B cell (primary cell): ENCODE measurements around the gene CLRN1. TPM values are rescaled to one million over a fixed set of nuclear protein-coding genes. Genes with fewer than 3 reads are reported as not detected.
"Not testable (repeated sequence)": the region's sequence is repeated elsewhere in the genome, so short reads cannot be mapped to it uniquely, and the experiment has no call there.

Source experiments
- ATAC-seq: fragments of 200-7000 bp; cut with Tn5 transposase; one replicate; pipeline ENCODE4 v1.10.0; 2021; ENCODE audit warnings: low read depth, mild to moderate bottlenecking, moderate number of reproducible peaks, moderate library complexity
- CTCF ChIA-PET: fragments of 350-600 bp; sonication (Branson Sonifier 250); formaldehyde crosslinking; loops from one replicate; lab custom pipeline; 2021; ENCODE audit warnings: antibody characterized with exemption, inconsistent platforms; lab: Charles Lee
- POLR2A ChIA-PET: fragments of 350-600 bp; sonication (Branson Sonifier 250); formaldehyde crosslinking; loops from one replicate; lab custom pipeline; 2021; ENCODE audit warnings: antibody characterized with exemption; lab: Charles Lee
- DNase-seq: peaks from one replicate; pipeline ENCODE4 v3.0.0; 2013
- H2AFZ ChIP-seq: 2 replicates; pipeline ENCODE4 v1.6.1; 2012; ENCODE audit warnings: mild to moderate bottlenecking, low read depth, low read length; ENCODE audit not compliant: insufficient read depth, poor library complexity, severe bottlenecking
- H3K27ac ChIP-seq, 2 donors: 1 replicate in 1 of 2; 2 replicates in 1 of 2; pipeline ENCODE4 v1.5.1; 2012 to 2013; ENCODE audit warnings: low read length in 2 of 2, mild to moderate bottlenecking in 2 of 2, moderate library complexity in 1 of 2
- H3K27me3 ChIP-seq, 4 experiments: fragments of 200-600 bp in 1 of 4; sonication (generic) in 1 of 4; replicated peaks in 1 of 4; 1 replicate in 2 of 4; 2 replicates in 2 of 4; pipeline versions ENCODE4 v1.6.1 to v1.7.0; 2013 to 2016; ENCODE audit warnings: low read length in 3 of 4, mild to moderate bottlenecking in 2 of 4, mixed read lengths in 1 of 4, moderate library complexity in 1 of 4; ENCODE audit not compliant: insufficient read depth in 4 of 4, control insufficient read depth in 3 of 4; ENCODE audit errors: control extremely low read depth in 1 of 4
- H3K36me3 ChIP-seq, 2 experiments: replicated peaks in 1 of 2; 1 replicate in 1 of 2; 2 replicates in 1 of 2; pipeline versions ENCODE4 v1.6.1 to v1.7.1; 2013; ENCODE audit warnings: low read length in 1 of 2; ENCODE audit not compliant: insufficient read depth in 2 of 2, control insufficient read depth in 1 of 2; ENCODE audit errors: control extremely low read depth in 1 of 2, extremely low read depth in 1 of 2
- H3K4me1 ChIP-seq, 2 donors: fragments of 200-600 bp in 1 of 2; sonication (generic) in 1 of 2; 1 replicate in 1 of 2; 2 replicates in 1 of 2; pipeline versions ENCODE4 v1.5.1 to v1.6.1; 2013 to 2017; ENCODE audit warnings: low read length in 2 of 2; ENCODE audit not compliant: control insufficient read depth in 2 of 2, insufficient read depth in 2 of 2
- H3K4me2 ChIP-seq: replicated peaks from 2 replicates; pipeline ENCODE3; 2012; ENCODE audit warnings: mild to moderate bottlenecking, low read depth, low read length; ENCODE audit not compliant: poor library complexity, severe bottlenecking
- H3K4me3 ChIP-seq, 5 experiments: fragments of 200-600 bp in 1 of 5; sonication (generic) in 1 of 5; 1 replicate in 3 of 5; 2 replicates in 2 of 5; pipeline versions ENCODE4 v1.5.1 to v1.7.0; 2011 to 2016; ENCODE audit warnings: low read length in 4 of 5, mild to moderate bottlenecking in 4 of 5, low read depth in 2 of 5, control low read depth in 1 of 5, moderate library complexity in 1 of 5; ENCODE audit not compliant: insufficient read depth in 1 of 5; ENCODE audit errors: control extremely low read depth in 1 of 5, extremely low read depth in 1 of 5
- H3K79me2 ChIP-seq: fragments of 200-600 bp; sonication (generic); one replicate; pipeline ENCODE4 v1.6.0; 2016; ENCODE audit warnings: low read length; ENCODE audit not compliant: control insufficient read depth, insufficient read depth
- H3K9ac ChIP-seq: fragments of 200-600 bp; sonication (generic); 2 replicates; pipeline ENCODE4 v1.6.1; 2017; ENCODE audit warnings: mild to moderate bottlenecking, low read length, moderate library complexity
- H3K9me3 ChIP-seq, 3 donors: one replicate each; pipeline versions ENCODE4 v1.6.1 to v1.7.1; 2013; ENCODE audit warnings: low read length in 2 of 3; ENCODE audit not compliant: control insufficient read depth in 2 of 3, insufficient read depth in 1 of 3; ENCODE audit errors: control extremely low read depth in 1 of 3
- H4K20me1 ChIP-seq: 2 replicates; pipeline ENCODE4 v1.6.0; 2012; ENCODE audit warnings: mild to moderate bottlenecking, low read length; ENCODE audit not compliant: insufficient read depth, control insufficient read depth, poor library complexity, severe bottlenecking
- H3K27ac Mint-ChIP-seq: one replicate; pipeline ENCODE4 v1.8.0; 2021; ENCODE audit warnings: mixed read lengths
- H3K27me3 Mint-ChIP-seq: one replicate; pipeline ENCODE4 v1.8.0; 2021; ENCODE audit warnings: mixed read lengths
- H3K4me1 Mint-ChIP-seq: one replicate; pipeline ENCODE4 v1.8.0; 2021; ENCODE audit warnings: mixed read lengths
- H3K4me3 Mint-ChIP-seq: one replicate; pipeline ENCODE4 v1.8.0; 2021; ENCODE audit warnings: mixed read lengths
- H3K9me3 Mint-ChIP-seq: one replicate; pipeline ENCODE4 v1.8.0; 2022; ENCODE audit warnings: mixed read lengths; ENCODE audit not compliant: insufficient read depth
- CTCF ChIP-seq: fragments of 200-600 bp; IDR thresholded peaks from one replicate; pipeline ENCODE4 v1.8.0; 2022; ENCODE audit warnings: antibody characterized with exemption, mild to moderate bottlenecking
- EZH2 ChIP-seq: IDR thresholded peaks from 2 replicates; pipeline ENCODE4 v1.6.1; 2012; ENCODE audit warnings: borderline replicate concordance, low read depth, mild to moderate bottlenecking, moderate library complexity, low read length; ENCODE audit not compliant: insufficient read depth, poor library complexity, severe bottlenecking
- WGBS: methylation state at CpG from one replicate; pipeline ENCODE4 v1.1.5; 2013; ENCODE audit warnings: missing lambda C conversion rate; ENCODE audit not compliant: insufficient coverage; 5-methylcytosine and 5-hydroxymethylcytosine counted together
- intact Hi-C: fragments of 100-400 bp; cut with micrococcal nuclease; formaldehyde crosslinking; loops from one replicate; pipeline ENCODE4 v1.10.0; 2022
- polyA plus RNA-seq: library from polyadenylated mRNA; depleted of rRNA; stranded (reverse); fragments of >200 nt; gene quantifications from 2 replicates; pipeline ENCODE4 v1.2.3, GENCODE V29; 2012
- total RNA-seq, 2 donors: library from RNA; stranded (reverse); fragments of 120-200 nt in 1 of 2; gene quantifications; 1 replicate in 1 of 2; 2 replicates in 1 of 2; pipeline versions ENCODE4 v1.2.3 to v1.2.4, GENCODE V29; 2013 to 2022

The CLRN1 gene
- total and polyA plus RNA-seq, 2 donors (not counting 1 experiment from before 2014, with no cell fraction given): not detected

GRCh38 chr3:150989208-150989607 lies 16.7 kb upstream of the CLRN1 start:
- Histone ChIP-seq H3K4me3 (no peak overlapping the region), H3K9ac (no peak overlapping the region), H3K27ac (no peak overlapping the region), H3K27me3 (peaks cover 0 to 3% (median 0%) of the 10 kb centered on the region in 4 experiments), H4K20me1 (no peaks in the 10 kb centered on the region), H2AFZ (no peak overlapping the region), H3K9me3 (peaks cover 0 to 1% (median 0%) of the 10 kb centered on the region in 3 donors), H3K79me2 (no peaks in the 10 kb centered on the region), H3K36me3 (no peaks in the 10 kb centered on the region), H3K4me2 (no peak overlapping the region), H3K4me1 (no peaks in the 10 kb centered on the region)
- Mint-ChIP-seq H3K27ac (no peak overlapping the region), H3K4me1 (peaks cover 2% of the 10 kb centered on the region), H3K4me3 (no peak overlapping the region), H3K27me3 (peaks cover 25% of the 10 kb centered on the region), H3K9me3 (no peaks in the 10 kb centered on the region)
- DNase-seq: no peak
- ChIA-PET CTCF (no interaction called here), POLR2A (no interaction called here)
- no peak for TF ChIP-seq EZH2
- no peak for TF ChIP-seq CTCF
- ATAC-seq: no peak
- 89% methylated on average over 2 of the region's 2 CpGs for WGBS
- intact Hi-C loops: no loop called here

DNA sequence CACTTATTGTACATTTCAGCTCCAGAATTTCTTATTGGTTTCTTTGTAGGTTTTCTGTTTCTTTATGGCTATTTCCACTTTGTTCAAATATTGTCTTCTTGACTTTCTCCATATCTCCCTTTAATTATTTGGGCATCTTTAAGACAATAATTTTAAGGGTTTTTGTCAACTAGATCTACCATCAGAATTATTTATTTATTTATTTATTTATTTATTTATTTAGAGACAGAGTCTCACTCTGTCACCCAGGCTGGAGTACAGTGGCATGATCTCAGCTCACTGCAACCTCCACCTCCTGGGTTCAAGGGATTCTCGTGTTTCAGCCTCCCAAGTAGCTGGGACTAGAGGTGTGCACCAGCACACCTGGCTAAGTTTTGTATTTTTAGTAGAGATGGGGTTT lies 15.9 kb upstream of the CLRN1 start:
- H3K4me2 ChIP-seq, H3K9me3 ChIP-seq, POLR2A ChIA-PET, H3K9me3 Mint-ChIP-seq, H3K4me3 ChIP-seq, H2AFZ ChIP-seq, H3K4me1 Mint-ChIP-seq, H3K9ac ChIP-seq, CTCF ChIA-PET, H4K20me1 ChIP-seq, DNase-seq, H3K4me1 ChIP-seq, H3K27ac ChIP-seq, H3K79me2 ChIP-seq, ATAC-seq, intact Hi-C loops, H3K4me3 Mint-ChIP-seq, H3K27me3 ChIP-seq, H3K36me3 ChIP-seq, H3K27ac Mint-ChIP-seq: not testable (repeated sequence)
- peaks cover 26% of the 10 kb centered on the region for H3K27me3 Mint-ChIP-seq
- WGBS: 60% methylated on average over 1 of the region's 1 CpG
